GM21576 (cell line): ENCODE data around the gene GFOD1.
"Not testable (repeated sequence)": the region's sequence is repeated elsewhere in the genome, so short reads cannot be mapped to it uniquely, and the experiment has no call there.

Experiments
- ATAC-seq: cut with Tn5 transposase; IDR thresholded peaks from one replicate; pipeline ENCODE4 v1.9.1; 2021; ENCODE audit warnings: mild to moderate bottlenecking, moderate library complexity; ENCODE audit not compliant: unreplicated experiment

The GFOD1 gene

GRCh38 chr6:13445005-13445743, 42.2 kb downstream of the GFOD1 start:
- no peak for ATAC-seq

DNA sequence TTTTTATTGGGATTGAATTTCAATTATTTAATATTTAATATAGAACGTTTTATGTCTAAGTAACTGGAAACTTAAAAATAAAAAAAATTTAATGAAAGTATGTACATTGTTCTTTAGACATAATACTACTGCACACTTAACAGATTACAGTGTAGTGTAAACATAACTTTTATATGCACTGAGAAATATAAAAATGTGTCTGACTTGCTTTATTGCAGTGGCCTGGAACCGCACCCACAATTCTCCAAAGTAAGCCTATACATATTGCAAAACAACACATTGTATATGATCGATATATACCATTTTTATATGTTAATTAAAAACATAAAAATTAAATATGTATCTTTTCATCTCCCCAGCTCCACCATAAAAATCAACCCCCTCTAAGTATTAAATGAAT, 42.8 kb downstream of the GFOD1 start:
- no peak for ATAC-seq

- not testable (repeated sequence) for ATAC-seq
Observed at GRCh38 chr6:13443978-13444377, 43.4 kb downstream of the GFOD1 start.

DNA sequence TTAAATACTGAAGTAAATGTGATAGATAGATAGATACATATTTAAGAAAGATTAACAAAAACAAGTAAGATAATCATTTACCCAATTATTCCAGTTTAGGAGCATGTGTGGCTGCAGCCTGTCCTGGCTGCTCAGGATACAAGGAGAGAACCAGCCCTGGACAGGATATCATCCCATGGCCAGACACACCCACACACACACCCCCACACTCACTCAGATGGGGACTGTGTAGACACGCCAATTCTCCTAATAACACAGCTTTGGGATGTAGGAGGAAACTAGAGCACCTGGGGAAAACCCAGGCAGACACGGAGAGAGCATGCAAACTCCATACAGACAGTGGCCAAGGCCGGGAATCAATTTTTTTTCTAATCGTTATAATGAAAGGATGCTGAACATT, 45.6 kb downstream of the GFOD1 start:
- no peak for ATAC-seq

DNA sequence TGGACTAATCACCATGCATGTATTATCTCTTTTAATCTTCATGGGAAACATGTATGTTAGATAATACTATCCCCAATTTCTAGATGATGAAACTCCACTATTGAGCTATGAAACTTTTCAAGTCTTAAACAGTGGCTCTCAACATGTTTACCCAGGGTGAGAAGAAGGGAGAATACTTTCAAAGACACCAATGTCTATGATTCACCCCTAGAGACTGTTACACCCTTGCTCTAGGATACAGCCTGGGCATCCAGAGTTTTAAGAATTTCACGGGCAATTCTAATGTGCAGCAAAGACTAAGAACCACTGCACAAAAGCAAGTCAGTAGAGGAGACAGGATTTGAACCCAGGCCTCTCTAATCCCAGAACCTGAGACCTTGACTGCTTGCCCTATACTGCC, 47.8 kb downstream of the GFOD1 start:
- ATAC-seq, result no peak

- ATAC-seq, result no peak
Observed at GRCh38 chr6:13438126-13438525, 49.3 kb downstream of the GFOD1 start.

DNA sequence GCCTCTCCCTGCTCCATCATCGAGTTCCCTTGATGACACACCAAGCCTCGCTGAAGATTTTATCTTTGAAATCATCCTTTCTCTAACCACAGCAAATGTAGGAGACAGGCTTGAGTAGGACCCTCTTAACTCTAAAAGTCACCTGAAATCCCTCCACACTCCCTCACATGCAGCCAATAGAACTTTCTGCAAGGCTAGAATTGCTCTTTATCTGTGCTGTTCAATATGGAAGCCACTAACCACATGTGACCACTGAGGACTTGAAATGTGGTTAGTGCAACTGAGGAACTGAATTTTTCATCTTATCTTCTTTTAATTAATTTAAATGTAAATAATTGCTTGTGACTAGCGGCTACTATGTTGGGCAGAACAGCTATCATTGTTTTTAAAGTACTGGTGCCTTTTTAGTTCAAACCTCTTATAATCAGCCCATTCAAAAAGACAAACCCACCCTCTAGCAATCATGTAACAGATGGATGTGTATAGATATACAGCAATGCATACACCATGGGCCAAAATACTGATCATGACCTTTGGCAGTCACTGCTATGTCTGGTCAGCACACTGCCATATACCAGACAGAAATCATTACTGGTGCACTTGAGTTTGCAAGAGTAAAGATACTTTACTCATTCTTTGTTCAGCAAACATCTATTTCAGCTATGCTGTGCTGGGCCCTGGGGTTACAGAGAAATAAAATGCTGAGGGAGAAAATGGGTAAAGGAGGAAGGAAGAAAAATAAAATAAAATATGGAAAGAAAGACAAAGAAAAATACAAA, 50.0 kb downstream of the GFOD1 start:
- no peak for ATAC-seq

DNA sequence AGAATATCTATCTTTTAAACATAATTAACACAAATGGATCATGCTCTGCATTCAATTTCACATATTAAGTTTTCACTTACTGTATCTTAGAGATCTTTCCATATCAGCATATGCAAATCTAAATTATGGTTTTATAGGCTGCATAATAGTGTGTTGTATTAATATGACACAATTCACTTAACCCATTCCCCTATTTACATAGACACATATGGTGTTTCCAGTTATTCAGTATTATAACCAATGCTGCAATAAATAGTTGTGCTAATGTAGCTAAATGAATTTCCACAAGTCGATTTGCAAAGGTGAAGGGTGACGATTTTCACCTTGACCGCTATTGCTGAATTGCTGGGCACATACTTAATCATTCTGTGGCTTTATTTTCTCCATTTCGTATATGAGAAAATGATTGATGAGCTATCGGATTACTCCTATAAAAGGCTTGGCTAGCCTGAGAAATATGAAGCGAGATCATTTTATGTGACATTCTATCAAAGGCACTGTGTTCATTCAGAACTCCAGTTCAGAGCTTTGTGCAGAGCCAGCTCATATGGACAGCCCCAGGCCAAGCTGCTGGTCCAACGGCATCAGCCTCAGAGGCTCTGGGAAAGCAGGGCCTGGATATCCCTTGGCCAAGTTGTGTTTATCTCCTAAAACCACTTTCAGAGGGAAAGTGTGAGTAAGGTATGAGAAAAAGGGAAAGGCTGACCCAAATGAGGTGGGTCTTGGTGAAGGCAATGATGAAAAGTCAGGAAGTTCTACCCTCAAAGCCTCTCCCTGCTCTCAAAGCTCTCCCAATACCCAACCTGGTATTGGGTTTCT, 50.8 kb downstream of the GFOD1 start:
- no peak for ATAC-seq

GRCh38 chr6:13435477-13436246, 51.7 kb downstream of the GFOD1 start:
- ATAC-seq, result no peak

- ATAC-seq, result no peak
Observed at GRCh38 chr6:13434777-13435176, 52.6 kb downstream of the GFOD1 start.

GRCh38 chr6:13434135-13434775, 53.1 kb downstream of the GFOD1 start:
- ATAC-seq, result not testable (repeated sequence)

GRCh38 chr6:13433709-13434121, 53.7 kb downstream of the GFOD1 start:
- no peak for ATAC-seq

GRCh38 chr6:13432526-13433184, 54.7 kb downstream of the GFOD1 start:
- ATAC-seq, result no peak

DNA sequence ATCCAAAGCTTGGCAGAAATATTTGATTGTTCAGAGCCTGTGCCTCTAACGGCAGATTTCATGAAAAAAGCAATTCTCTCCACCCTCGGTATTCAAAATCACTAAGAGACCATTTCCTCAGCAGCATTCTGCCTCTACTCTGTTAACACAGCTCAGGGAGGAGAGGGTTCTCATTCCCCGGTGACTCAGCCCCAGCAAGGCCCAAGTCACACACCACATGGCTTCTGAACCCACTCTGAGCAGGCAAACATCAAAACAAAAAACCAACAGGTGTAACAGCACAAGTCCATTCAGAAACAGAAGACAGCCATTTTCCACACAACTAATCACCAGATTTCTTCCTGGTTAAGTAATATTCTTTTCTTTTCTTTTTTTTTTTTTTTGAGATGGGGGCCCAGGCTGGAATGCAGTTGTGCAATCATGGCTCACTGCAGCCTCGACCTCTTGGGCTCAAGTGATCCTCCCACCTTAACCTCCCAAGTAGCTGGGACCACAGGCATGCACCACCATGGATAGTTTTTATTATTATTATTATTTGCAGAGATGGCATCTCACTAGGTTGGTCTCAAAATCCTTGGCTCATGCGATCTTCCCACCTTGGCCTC, 55.4 kb downstream of the GFOD1 start:
- ATAC-seq, result no peak

DNA sequence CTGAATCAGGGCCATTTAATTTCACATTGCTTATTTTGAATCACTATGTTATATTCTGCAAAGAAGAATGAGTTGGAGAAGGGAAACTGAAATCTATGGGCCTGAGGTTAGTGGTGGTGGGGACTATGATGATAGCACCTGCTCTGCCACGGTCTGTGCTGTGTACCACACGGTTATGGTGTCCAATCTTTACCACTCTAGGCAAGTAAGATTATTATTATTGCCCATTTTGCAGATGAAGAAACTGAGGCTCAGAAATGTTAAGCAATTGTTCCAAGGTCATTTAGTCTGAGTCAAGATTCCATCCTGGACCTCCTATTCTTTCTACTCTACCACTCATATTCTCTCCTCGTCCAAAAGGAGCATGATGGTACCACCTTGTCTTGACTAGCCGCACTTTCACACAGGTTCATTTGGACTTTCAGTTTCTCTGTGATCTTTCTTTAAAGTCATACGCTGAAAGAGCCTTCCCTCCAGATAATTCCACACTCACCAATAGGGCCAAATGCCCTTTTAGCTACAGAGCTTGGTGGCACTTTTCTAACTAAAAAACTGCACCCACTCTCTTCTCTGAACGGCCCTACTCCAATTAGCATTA, 56.2 kb downstream of the GFOD1 start:
- no peak for ATAC-seq

GRCh38 chr6:13429406-13429753, 58.0 kb downstream of the GFOD1 start:
- ATAC-seq, result no peak

- peak; percentile 5 for ATAC-seq
Observed at GRCh38 chr6:13428583-13429405, 58.6 kb downstream of the GFOD1 start.
